ENCODE results near the gene EIF2B4.

Gene EIF2B4

DNA sequence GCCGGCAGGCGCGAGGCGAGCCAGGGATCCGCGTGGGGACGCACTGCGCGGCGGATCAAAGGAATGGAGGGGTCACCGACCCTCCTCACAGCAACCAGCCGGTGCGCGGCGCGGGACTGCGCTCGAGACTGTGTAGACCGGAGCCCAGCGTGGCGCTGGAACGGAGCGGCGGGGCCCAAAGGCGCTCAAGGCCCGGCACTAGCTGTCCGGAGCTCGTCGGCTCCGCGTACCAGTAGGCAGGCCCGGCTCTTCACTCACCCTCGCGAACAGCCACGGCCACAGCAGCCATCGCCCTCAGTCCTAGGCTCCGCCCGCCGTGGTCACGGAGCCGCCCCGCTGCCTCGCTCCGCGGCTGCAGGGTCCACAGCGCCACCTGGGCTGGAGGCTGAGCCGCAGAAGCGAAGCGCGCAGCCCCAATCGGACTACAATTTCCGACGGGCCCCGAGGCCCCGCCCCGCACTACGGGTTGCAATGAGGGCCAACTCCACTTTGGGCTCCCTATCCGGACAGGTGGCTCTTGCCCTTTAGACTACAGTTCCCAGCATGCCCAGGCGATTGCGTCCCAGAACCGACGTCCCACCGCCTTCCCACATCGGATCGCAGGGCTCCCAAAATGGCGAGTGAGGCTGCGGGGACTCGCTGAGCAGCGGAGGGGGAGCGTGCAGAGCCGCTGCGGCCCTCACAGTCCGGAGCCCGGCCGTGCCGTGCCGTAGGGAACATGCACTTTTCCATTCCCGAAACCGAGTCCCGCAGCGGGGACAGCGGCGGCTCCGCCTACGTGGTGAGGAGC is at the start of gene EIF2B4, which contains the start of gene SNX17:
Gene EIF2B4, minus strand, starts transcription at position 313 of the 790 bp plus-strand sequence. Its CDS starts 24 bp downstream, at position 289.
Gene SNX17, plus strand, starts transcription at position 591 of the 790 bp plus-strand sequence. Its CDS starts 128 bp downstream, at position 719.
- DNase-seq (ENCODE audit: low read depth in 2 of 2), result peak; percentile 98 to 99

DNA sequence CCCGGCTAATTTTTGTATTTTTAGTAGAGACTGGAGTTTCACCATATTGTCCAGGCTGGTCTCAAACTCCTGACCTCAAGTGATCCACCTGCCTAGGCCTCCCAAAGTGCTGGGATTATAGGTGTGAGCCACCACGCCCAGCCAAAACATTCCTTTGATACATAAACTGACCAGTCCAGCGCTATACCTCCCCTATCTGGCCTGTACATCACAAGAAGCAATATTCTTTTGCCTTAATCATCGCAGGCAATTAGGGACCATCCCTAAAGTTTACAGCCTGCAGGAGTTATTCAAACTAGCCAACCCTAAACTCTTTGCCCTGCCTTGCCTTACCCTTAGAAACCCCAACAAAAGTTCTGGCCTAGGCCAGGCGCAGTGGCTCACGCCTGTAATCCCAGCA is 46.0 kb upstream of the EIF2B4 start:
- no peak for DNase-seq (ENCODE audit: low read depth in 2 of 2)

DNA sequence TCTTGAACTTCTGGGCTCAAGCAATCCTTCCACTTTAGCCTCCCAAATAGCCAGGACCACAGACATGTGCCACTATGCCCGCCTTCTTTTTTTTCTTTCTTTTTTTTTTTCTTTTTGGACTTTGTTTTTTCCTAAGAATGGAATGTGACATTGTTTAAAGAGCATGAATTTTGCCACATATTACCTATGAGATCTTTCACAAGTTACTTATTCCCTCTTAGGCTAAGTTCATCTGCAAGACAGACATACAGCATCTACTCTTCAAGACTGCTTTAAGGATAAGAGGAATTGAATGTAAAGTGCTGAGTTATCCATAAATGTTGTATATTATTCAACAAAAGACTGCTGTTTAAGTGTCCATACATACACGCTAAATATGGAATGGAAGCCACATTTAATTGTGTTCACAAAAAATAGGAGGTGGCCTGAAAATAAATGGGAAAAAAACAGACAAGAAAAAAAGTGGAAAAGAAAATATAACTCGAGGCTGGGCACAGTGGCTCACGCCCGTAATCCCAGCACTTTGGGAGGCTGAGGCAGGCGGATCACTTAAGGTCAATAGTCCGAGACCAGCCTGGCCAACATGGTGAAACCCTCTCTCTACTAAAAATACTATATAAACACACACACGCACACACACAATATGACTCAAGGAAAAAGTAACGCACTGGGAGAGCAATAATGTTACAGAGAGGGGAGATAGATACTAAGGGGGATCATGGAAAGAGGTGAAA is 42.4 kb upstream of the EIF2B4 start:
- no peak for DNase-seq (ENCODE audit: low read depth in 2 of 2)

- DNase-seq (ENCODE audit: low read depth in 2 of 2), result peak; percentile 94
Observed at GRCh38 chr2:27409321-27410073, 39.4 kb upstream of the EIF2B4 start, which contains the start of gene PPM1G. PPM1G (minus strand) TSS chr2:27409591; CDS start chr2:27409422, 169 bp downstream.

- DNase-seq (ENCODE audit: low read depth in 2 of 2), result no peak
Observed at GRCh38 chr2:27408601-27409320, 38.6 kb upstream of the EIF2B4 start.

- DNase-seq (ENCODE audit: low read depth in 2 of 2), result no peak
Observed at GRCh38 chr2:27407798-27408491, 37.8 kb upstream of the EIF2B4 start.

DNA sequence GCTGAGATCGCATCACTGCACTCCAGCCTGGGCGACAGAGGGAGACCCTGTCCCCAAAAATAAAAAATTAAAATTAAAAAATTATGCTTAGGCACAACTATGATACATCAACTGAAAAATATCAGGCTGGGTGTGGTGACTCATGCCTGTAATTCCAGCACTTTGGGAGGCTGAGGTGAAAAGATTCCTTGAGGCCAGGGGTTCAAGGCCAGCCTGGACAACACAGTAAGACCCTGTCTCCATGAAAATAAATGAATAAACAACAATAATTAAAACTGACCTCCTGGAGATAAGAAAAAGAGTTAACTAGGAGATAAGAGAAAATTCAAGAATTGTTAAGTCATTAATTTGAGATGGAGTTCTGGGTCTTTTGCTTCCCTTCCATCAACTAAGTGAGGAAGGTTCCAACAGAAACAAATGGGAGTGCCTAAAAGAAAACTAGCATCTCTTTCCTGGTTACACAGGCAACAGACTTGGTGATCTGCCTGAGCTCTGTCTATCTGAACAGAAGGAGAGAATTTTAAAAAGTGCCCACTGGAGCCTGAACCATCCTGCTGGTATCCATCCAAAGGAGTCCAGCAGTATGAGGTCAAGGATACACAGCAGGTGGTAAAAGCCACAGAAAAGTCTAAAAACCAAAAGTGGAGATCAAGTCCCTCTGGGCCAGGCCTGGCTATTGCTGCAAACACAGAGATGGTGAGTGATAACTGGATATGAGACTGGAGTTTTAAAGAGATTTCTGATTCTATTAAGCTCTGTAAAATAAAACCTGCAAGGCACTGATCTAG is 30.4 kb upstream of the EIF2B4 start:
- no peak for DNase-seq (ENCODE audit: low read depth in 2 of 2)

- no peak for DNase-seq (ENCODE audit: low read depth in 2 of 2)
Observed at GRCh38 chr2:27398962-27399361, 28.8 kb upstream of the EIF2B4 start.

DNA sequence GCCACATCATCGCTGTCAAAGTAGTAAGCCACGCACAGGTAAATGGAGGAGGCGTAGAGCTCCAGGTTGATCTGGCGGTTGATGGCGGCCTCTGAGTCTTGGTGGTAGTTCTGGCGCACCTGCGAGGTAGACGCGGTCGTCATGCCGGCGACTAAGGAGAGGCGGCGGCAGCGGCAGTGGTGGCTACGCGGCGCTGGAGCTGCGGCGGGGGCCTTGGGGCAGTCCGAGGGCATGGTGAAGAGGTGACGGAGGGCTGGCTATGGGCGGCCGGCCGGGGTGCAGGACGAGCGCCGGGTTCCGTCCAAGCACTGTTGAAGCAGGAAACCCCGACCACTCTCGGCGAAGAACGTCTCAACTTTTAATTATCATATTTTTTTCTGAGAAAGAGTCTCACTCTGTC is 23.1 kb upstream of the EIF2B4 start:
- no peak for DNase-seq (ENCODE audit: low read depth in 2 of 2)

DNA sequence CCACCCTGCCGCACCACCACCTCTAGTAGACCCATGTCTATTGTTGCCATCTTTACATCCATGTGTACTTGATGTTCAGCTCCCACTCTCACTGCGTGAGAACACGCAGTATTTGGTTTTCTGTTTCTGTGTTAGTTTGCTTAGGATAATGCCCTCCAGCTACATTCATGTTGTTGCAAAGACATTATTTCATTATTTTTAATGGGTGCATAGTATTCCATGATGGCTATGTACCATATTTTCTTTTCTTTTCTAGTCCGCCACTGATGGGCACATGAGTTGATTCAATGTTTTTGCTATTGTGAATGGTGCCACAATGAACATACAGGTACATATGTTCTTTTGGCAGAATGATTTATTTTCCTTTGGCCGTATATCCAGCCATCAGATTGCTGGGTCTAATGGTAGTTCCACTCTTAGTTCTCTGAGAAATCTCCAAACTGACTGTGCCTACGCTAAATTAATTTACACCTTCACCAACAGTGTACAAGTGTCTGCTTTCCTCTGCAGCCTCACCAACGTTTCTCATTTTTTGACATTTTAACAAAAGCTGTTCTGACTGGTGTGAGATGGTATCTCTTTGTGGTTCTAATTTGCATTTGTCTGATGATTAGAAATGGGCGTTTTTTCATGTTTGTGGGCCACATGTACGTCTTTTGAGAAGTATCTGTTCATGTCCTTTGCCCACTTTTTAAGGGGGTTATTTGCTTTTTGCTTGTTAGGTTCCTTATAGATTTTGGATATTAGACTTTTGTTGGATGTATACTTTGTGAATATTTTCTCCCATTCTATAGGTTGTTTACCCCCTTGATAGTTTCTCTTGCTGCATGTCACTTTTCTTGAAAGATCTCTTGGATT is 20.9 kb upstream of the EIF2B4 start:
- no peak for DNase-seq (ENCODE audit: low read depth in 2 of 2)

- DNase-seq (ENCODE audit: low read depth in 2 of 2), result no peak
Observed at GRCh38 chr2:27381577-27382181, 11.5 kb upstream of the EIF2B4 start.

GRCh38 chr2:27380626-27381545 is 10.7 kb upstream of the EIF2B4 start, which contains the start of gene ZNF513:
ZNF513 (minus strand) TSS chr2:27380734; CDS start chr2:27380526, 208 bp downstream.
- DNase-seq (ENCODE audit: low read depth in 2 of 2), result peak; percentile 76 to 78

DNA sequence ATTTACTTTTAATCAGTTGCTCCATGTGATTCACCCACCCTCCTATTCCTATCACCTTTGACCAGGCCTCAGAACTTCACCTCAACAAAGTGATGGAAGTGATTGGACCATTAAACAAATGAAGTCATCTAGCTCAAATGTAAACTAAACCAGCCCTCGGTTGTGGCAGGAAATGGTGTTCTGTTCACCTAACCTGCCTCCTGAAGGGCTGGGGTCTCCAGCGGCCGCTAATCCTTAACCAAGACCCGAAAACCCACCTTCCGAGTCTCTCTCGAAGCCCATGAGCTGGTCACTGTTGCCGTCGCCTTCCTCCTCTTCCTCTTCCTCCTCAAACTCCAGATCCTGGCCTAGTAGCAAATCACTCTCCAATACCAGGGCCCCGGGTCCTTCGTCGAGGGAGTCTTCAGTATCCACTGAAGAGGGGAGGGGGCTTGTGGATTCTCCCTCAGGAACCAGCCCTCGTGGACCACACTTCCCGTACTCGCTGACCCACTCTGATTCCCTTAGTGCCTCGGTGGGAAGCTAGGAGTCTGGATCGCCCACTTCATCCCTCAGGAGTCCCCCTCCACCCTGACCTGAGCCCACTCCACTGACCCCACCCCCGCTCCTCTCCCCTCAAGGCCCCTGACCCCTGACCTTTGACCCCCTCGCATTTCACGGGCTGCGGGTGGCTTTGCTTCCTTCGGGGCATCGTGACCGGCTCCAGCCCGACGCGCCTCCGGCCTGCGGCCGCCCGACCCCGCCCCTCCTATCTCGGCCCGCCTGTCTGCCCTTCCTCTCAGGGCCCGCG is 9.9 kb upstream of the EIF2B4 start:
- DNase-seq (ENCODE audit: low read depth in 2 of 2), result no peak

DNA sequence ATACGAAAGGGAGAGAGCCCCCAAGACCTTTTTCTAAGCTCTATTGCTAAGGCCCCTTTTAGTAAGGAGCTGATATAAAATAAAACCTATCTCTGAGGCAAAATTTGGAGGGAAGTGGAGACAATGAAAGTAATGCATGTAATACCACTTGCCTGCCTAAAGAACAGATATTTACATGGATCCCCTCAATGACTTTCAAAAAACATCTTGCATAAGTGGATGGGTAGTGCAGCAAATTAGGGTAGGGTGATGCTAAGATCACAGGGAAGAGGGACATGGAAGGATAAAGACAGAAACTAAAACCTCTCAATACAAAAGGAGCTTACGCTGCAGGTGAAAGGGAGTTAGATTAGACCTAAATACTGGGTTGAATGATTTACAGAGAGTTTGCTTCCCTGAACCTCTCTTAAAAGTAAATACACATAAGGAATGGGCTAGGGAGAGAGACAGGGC is 9.3 kb upstream of the EIF2B4 start:
- DNase-seq (ENCODE audit: low read depth in 2 of 2), result no peak

DNA sequence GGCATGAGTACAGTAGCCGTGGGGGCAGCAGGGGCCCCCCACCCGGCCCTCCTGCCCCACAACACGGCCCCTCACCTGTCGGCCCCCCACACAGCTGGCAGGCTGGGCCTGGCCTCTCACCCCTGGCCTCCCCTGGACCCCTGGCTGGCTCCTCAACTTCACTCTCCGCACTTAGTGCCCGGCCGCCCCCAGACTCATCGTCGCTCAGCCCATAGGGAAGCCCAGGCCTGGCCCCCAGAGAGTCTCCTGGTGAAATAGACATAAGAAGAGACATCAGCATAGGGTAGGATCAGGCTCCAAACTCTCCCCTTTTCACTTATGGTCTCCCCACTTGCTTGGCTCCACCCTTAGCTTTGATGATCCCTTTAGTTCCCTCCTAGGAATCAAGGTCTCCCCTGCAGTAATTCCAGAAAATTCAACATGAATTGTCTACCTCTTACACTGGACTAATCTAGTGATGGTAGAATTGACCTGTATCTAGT is 8.7 kb upstream of the EIF2B4 start:
- DNase-seq (ENCODE audit: low read depth in 2 of 2), result no peak

DNA sequence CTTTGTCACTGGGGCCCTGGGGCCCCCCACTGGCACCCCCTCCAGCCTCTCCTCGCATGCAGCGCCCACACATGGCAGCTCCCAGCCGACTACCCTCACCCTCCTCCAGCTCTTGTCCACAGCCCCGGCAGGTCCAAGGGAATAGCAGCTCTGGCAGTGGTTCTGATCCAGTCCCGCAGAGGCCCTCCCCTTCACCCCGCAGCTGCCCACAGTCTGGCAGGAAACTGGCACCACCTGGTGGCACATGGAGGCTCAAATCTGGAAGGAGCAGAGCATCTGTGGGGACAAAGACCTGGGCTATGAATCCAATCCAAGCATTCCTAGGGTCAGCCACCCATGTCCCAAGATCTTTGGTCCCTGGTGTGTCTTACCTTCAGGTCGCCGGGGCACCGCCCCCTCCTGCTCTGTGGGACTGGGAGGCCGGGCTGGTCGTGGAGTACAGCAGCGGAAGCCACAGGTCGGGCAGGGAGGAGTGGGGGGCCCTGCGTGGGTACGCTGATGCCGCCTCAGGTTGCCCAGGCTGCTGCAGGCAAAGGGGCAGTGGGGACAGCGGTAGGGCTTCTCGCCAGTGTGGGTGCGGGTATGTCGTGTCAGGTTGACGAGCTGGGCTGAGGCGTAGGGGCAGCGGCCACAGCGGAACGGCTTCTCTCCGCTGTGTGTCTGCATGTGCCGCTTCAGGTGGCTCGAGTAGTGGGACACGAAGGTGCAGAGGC is 8.1 kb upstream of the EIF2B4 start:
- no peak for DNase-seq (ENCODE audit: low read depth in 2 of 2)

All from stimulated activated CD8-positive, alpha-beta memory T cell treated with anti-CD3 and anti-CD28 coated beads, Interleukin-2, amount 100 ng/mL, for 1 hour (primary cell).